ENCODE data around the gene ODAD4. TPM values are rescaled to one million over a fixed set of nuclear protein-coding genes. Genes with fewer than 3 reads are reported as not detected.
"Not testable (repeated sequence)": the region's sequence is repeated elsewhere in the genome, so short reads cannot be mapped to it uniquely, and the experiment has no call there.

ODAD4 gene
- total RNA-seq, 2 experiments from 2014 or later, result 2.2 to 2.7 TPM

- no peak for ATAC-seq (ENCODE audit: poor library complexity)
Measured at GRCh38 chr17:41925991-41926590, 4.3 kb upstream of the ODAD4 start.

GRCh38 chr17:41928693-41929251, 1.6 kb upstream of the ODAD4 start:
- intact Hi-C loops (cut with DNase I, micrococcal nuclease), result no loop called here
- Histone ChIP-seq H3K9me3 (ENCODE audit: control insufficient read depth in 1 of 2, insufficient read depth in 1 of 2, low read length in 2 of 2) (no peaks in the 10 kb centered on the region), H3K27me3 (ENCODE audit: control insufficient read depth in 1 of 2, insufficient read depth in 2 of 2, low read length in 2 of 2) (no peaks in the 10 kb centered on the region), H3K36me3 (ENCODE audit: insufficient read depth, low read length) (no peaks in the 10 kb centered on the region), H3K27ac (ENCODE audit: low read depth in 1 of 2, low read length in 2 of 2) (no peak overlapping the region), H3K4me3 (ENCODE audit: low read length) (no peak overlapping the region), H3K4me1 (ENCODE audit: insufficient read depth, low read length) (peaks cover 23% of the 10 kb centered on the region)
- Mint-ChIP-seq H3K27ac (peak overlapping the region; percentile 89), H3K27me3 (no peaks in the 10 kb centered on the region), H3K4me3 (no peak overlapping the region), H3K36me3 (ENCODE audit: low read depth) (peaks cover 6% of the 10 kb centered on the region), H3K4me1 (ENCODE audit: low read depth) (peaks cover 19% of the 10 kb centered on the region), H3K9me3 (no peaks in the 10 kb centered on the region)
- ChIA-PET POLR2A (interaction anchor here (1.6 to 4.2 kb wide), 2 partner anchors 10 to 240 kb away, joined by 7 to 44 read pairs; partner anchors contain the start of genes ACLY and EIF1), CTCF (interaction anchor here (0.6 to 0.7 kb wide), 2 partner anchors 30 to 1095 kb away, joined by 3 read pairs; no protein-coding TSS in a partner anchor)
- ATAC-seq (ENCODE audit: poor library complexity) (no peak), DNase-seq (no peak)
- no peak for TF ChIP-seq CTCF (IDR thresholded peaks at IDR 0.05)

More at GRCh38 chr17:41925991-41926590, 4.3 kb upstream of the ODAD4 start:
- H3K4me1 Mint-ChIP-seq (ENCODE audit: low read depth), result peaks cover 19% of the 10 kb centered on the region
- H3K27ac Mint-ChIP-seq, result no peak overlapping the region
- peaks cover 21% of the 10 kb centered on the region for H3K4me1 ChIP-seq (ENCODE audit: insufficient read depth, low read length)
- no peak overlapping the region for H3K27ac ChIP-seq (ENCODE audit: low read depth in 1 of 2, low read length in 2 of 2)
- TF ChIP-seq CTCF (IDR thresholded peaks at IDR 0.05), result no peak
- no peak for DNase-seq
- no peaks in the 10 kb centered on the region for H3K27me3 ChIP-seq (ENCODE audit: control insufficient read depth in 1 of 2, insufficient read depth in 2 of 2, low read length in 2 of 2)
- intact Hi-C loops (cut with DNase I, micrococcal nuclease), result no loop called here
- H3K36me3 Mint-ChIP-seq (ENCODE audit: low read depth), result peaks cover 6% of the 10 kb centered on the region
- H3K27me3 Mint-ChIP-seq, result no peaks in the 10 kb centered on the region
- no peak overlapping the region for H3K4me3 ChIP-seq (ENCODE audit: low read length)
- no peaks in the 10 kb centered on the region for H3K9me3 Mint-ChIP-seq
- no peak overlapping the region for H3K4me3 Mint-ChIP-seq
- no peaks in the 10 kb centered on the region for H3K36me3 ChIP-seq (ENCODE audit: insufficient read depth, low read length)
- no peaks in the 10 kb centered on the region for H3K9me3 ChIP-seq (ENCODE audit: control insufficient read depth in 1 of 2, insufficient read depth in 1 of 2, low read length in 2 of 2)
- ChIA-PET CTCF (no interaction called here), POLR2A (no interaction called here)

GRCh38 chr17:41930833-41931156, 378 bp downstream of the ODAD4 start:
- not testable (repeated sequence) for H3K36me3 ChIP-seq (ENCODE audit: insufficient read depth, low read length); H3K36me3 Mint-ChIP-seq (ENCODE audit: low read depth); H3K9me3 Mint-ChIP-seq; H3K9me3 ChIP-seq (ENCODE audit: control insufficient read depth in 1 of 2, insufficient read depth in 1 of 2, low read length in 2 of 2); H3K27me3 Mint-ChIP-seq; H3K27me3 ChIP-seq (ENCODE audit: control insufficient read depth in 1 of 2, insufficient read depth in 2 of 2, low read length in 2 of 2); DNase-seq
- Histone ChIP-seq H3K4me1 (ENCODE audit: insufficient read depth, low read length) (peaks cover 23% of the 10 kb centered on the region), H3K4me3 (ENCODE audit: low read length) (peak overlapping the region; percentile 68), H3K27ac (ENCODE audit: low read depth in 1 of 2, low read length in 2 of 2) (peak overlapping the region; percentile 75 to 92)
- intact Hi-C loops (cut with DNase I, micrococcal nuclease), result loop anchor here (1.0 to 2.0 kb wide), 2 partner anchors 11 to 86 kb away; partner anchors contain the start of gene DNAJC7 (in 1 of the 2)
- H3K4me1 Mint-ChIP-seq (ENCODE audit: low read depth), result peaks cover 19% of the 10 kb centered on the region
- peak overlapping the region; percentile 89 for H3K27ac Mint-ChIP-seq
- CTCF ChIA-PET, result interaction anchor here (0.8 to 1.7 kb wide), 8 partner anchors 12 to 1553 kb away, joined by 3 to 12 read pairs (median 4); partner anchors contain the start of genes ACLY, DHX8, DNAJC7 and NKIRAS2
- H3K4me3 Mint-ChIP-seq, result peak overlapping the region; percentile 91
- POLR2A ChIA-PET, result interaction anchor here (0.6 to 4.2 kb wide), 16 partner anchors 12 to 1582 kb away, joined by 3 to 44 read pairs (median 4); partner anchors contain the start of genes ACLY, CNP, DNAJC7 and EIF1
- peak; percentile 56 for ATAC-seq (ENCODE audit: poor library complexity)

GRCh38 chr17:41931715-41932114, 1.3 kb downstream of the ODAD4 start:
- CTCF ChIA-PET, result interaction anchor here (1.3 to 1.5 kb wide), 2 partner anchors 13 to 19 kb away, joined by 3 to 12 read pairs; partner anchors contain the start of gene ACLY

More at GRCh38 chr17:41931715-41932114, 1.3 kb downstream of the ODAD4 start:
- H3K4me1 ChIP-seq (ENCODE audit: insufficient read depth, low read length), result peaks cover 23% of the 10 kb centered on the region
- intact Hi-C loops (cut with DNase I, micrococcal nuclease), result loop anchor here in 1 of 2 experiments (2.0 kb wide), 1 partner anchor 85 kb away; the partner anchor contains the start of gene DNAJC7
- H3K27ac ChIP-seq (ENCODE audit: low read depth in 1 of 2, low read length in 2 of 2); H3K9me3 ChIP-seq (ENCODE audit: control insufficient read depth in 1 of 2, insufficient read depth in 1 of 2, low read length in 2 of 2); H3K4me3 ChIP-seq (ENCODE audit: low read length); H3K27me3 Mint-ChIP-seq; H3K36me3 Mint-ChIP-seq (ENCODE audit: low read depth); DNase-seq; H3K27me3 ChIP-seq (ENCODE audit: control insufficient read depth in 1 of 2, insufficient read depth in 2 of 2, low read length in 2 of 2); H3K27ac Mint-ChIP-seq; H3K9me3 Mint-ChIP-seq; H3K4me3 Mint-ChIP-seq; ATAC-seq (ENCODE audit: poor library complexity); H3K36me3 ChIP-seq (ENCODE audit: insufficient read depth, low read length): not testable (repeated sequence)
- H3K4me1 Mint-ChIP-seq (ENCODE audit: low read depth), result peaks cover 19% of the 10 kb centered on the region
- POLR2A ChIA-PET, result interaction anchor here (2.8 kb wide), 1 partner anchor 88 kb away, joined by 11 read pairs; the partner anchor contains the start of gene NKIRAS2

Measured in CD4-positive, alpha-beta T cell (primary cell).